Measurements from ENCODE around the gene ATP8B1.

GRCh38 chr18:57797209-57797651 lies 5.9 kb downstream of the ATP8B1 start:
- TF ChIP-seq TBP (IDR thresholded peaks at IDR 0.05; ENCODE audit: low read depth, low read length) (no peak), SIX5 (IDR thresholded peaks at IDR 0.05; ENCODE audit: low read depth, low read length) (no peak), ATF3 (IDR thresholded peaks at IDR 0.05; ENCODE audit: insufficient read depth, low read depth, low read length) (no peak), CTCF (IDR thresholded peaks at IDR 0.05; ENCODE audit: control extremely low read depth in 1 of 3, insufficient read depth in 1 of 3, low read depth in 1 of 3, low read length in 3 of 3) (no peak)

Data from H1 (cell line).